Mesenchymal stem cell (in vitro differentiated cells and primary cell): ENCODE measurements around the gene DTD1.

ENCODE experiments used
- DNase-seq: peaks from one replicate; pipeline ENCODE4 v3.0.0-alpha.2; 2013
- H2AFZ ChIP-seq: one replicate; pipeline ENCODE4 v1.6.1; 2013; ENCODE audit warnings: low read depth, mild to moderate bottlenecking, control low read depth, inconsistent platforms, low read length, moderate library complexity
- H2AK5ac ChIP-seq: 2 replicates; pipeline ENCODE4 v1.6.1; 2013; ENCODE audit warnings: low read length, moderate library complexity, mild to moderate bottlenecking, inconsistent platforms; ENCODE audit not compliant: severe bottlenecking
- H2BK120ac ChIP-seq: one replicate; pipeline ENCODE4 v1.6.1; 2013; ENCODE audit warnings: low read depth, mild to moderate bottlenecking, inconsistent platforms, low read length, moderate library complexity
- H2BK12ac ChIP-seq, 2 experiments: one replicate each; pipeline ENCODE4 v1.6.1; 2013; ENCODE audit warnings: inconsistent platforms in 2 of 2, low read length in 2 of 2, mild to moderate bottlenecking in 2 of 2, moderate library complexity in 2 of 2, control low read depth in 1 of 2
- H2BK15ac ChIP-seq: one replicate; pipeline ENCODE4 v1.6.1; 2013; ENCODE audit warnings: mild to moderate bottlenecking, low read depth, inconsistent platforms; ENCODE audit not compliant: poor library complexity, severe bottlenecking
- H2BK5ac ChIP-seq: 2 replicates; pipeline ENCODE4 v1.6.1; 2013; ENCODE audit warnings: low read depth, mild to moderate bottlenecking, low read length, control low read depth, inconsistent platforms; ENCODE audit not compliant: poor library complexity, severe bottlenecking
- H3K14ac ChIP-seq, 2 experiments: one replicate each; pipeline ENCODE4 v1.6.1; 2013; ENCODE audit warnings: inconsistent platforms in 2 of 2, low read length in 2 of 2, control low read depth in 1 of 2, mild to moderate bottlenecking in 1 of 2, moderate library complexity in 1 of 2
- H3K18ac ChIP-seq, 2 experiments: one replicate each; pipeline ENCODE4 v1.6.1; 2013; ENCODE audit warnings: inconsistent platforms in 2 of 2, low read length in 2 of 2, control low read depth in 1 of 2, low read depth in 1 of 2, mild to moderate bottlenecking in 1 of 2
- H3K23ac ChIP-seq, 2 experiments: one replicate each; pipeline ENCODE4 v1.6.1; 2013; ENCODE audit warnings: inconsistent platforms in 2 of 2, low read length in 2 of 2, mild to moderate bottlenecking in 2 of 2, moderate library complexity in 2 of 2, control low read depth in 1 of 2
- H3K27ac ChIP-seq: 2 replicates; pipeline ENCODE4 v1.5.1; 2013; ENCODE audit warnings: mild to moderate bottlenecking, moderate library complexity, low read length, control low read depth, inconsistent platforms; ENCODE audit not compliant: poor library complexity, severe bottlenecking
- H3K27me3 ChIP-seq, 2 experiments: 2 replicates each; pipeline versions ENCODE4 v1.6.1 to v1.7.0; 2013; ENCODE audit warnings: low read length in 2 of 2, mild to moderate bottlenecking in 2 of 2, moderate library complexity in 2 of 2, control low read depth in 1 of 2, inconsistent platforms in 1 of 2; ENCODE audit not compliant: control insufficient read depth in 1 of 2, insufficient read depth in 1 of 2
- H3K36me3 ChIP-seq, 2 experiments: 2 replicates each; pipeline versions ENCODE4 v1.6.1 to v1.7.0; 2013; ENCODE audit warnings: low read length in 2 of 2, control low read depth in 1 of 2, inconsistent platforms in 1 of 2, low read depth in 1 of 2, mild to moderate bottlenecking in 1 of 2; ENCODE audit not compliant: insufficient read depth in 2 of 2, control insufficient read depth in 1 of 2
- H3K4ac ChIP-seq, 2 experiments: one replicate each; pipeline ENCODE4 v1.6.1; 2013; ENCODE audit warnings: inconsistent platforms in 2 of 2, low read length in 2 of 2, mild to moderate bottlenecking in 2 of 2, moderate library complexity in 2 of 2, control low read depth in 1 of 2, low read depth in 1 of 2
- H3K4me1 ChIP-seq: 2 replicates; pipeline ENCODE4 v1.6.1; 2013; ENCODE audit warnings: low read depth, low read length, control low read depth; ENCODE audit not compliant: control insufficient read depth, insufficient read depth
- H3K4me2 ChIP-seq: 2 replicates; pipeline ENCODE4 v1.6.1; 2013; ENCODE audit warnings: low read length, mild to moderate bottlenecking, inconsistent platforms; ENCODE audit not compliant: poor library complexity, severe bottlenecking
- H3K4me3 ChIP-seq, 2 experiments: 2 replicates each; pipeline versions ENCODE4 v1.5.1 to v1.7.0; 2013; ENCODE audit warnings: low read length in 2 of 2, mild to moderate bottlenecking in 2 of 2, control low read depth in 1 of 2, low read depth in 1 of 2; ENCODE audit not compliant: insufficient read depth in 1 of 2
- H3K79me1 ChIP-seq: replicated peaks from 2 replicates; pipeline ENCODE4 v1.6.1; 2013; ENCODE audit warnings: mild to moderate bottlenecking, control low read depth, low read length, inconsistent platforms; ENCODE audit not compliant: poor library complexity, severe bottlenecking
- H3K9ac ChIP-seq: 2 replicates; pipeline ENCODE4 v1.7.0; 2013; ENCODE audit warnings: mild to moderate bottlenecking, low read length, moderate library complexity
- H3K9me3 ChIP-seq: 2 replicates; pipeline ENCODE4 v1.7.0; 2013; ENCODE audit warnings: mild to moderate bottlenecking, low read length; ENCODE audit not compliant: control insufficient read depth
- H4K8ac ChIP-seq: one replicate; pipeline ENCODE4 v1.6.1; 2013; ENCODE audit warnings: inconsistent platforms, mild to moderate bottlenecking, low read length, moderate library complexity
- H4K91ac ChIP-seq: one replicate; pipeline ENCODE4 v1.6.1; 2013; ENCODE audit warnings: mild to moderate bottlenecking, low read length, inconsistent platforms
- WGBS: methylation state at CpG from one replicate; pipeline ENCODE4 v1.1.7; 2013; ENCODE audit warnings: mixed read lengths; 5-methylcytosine and 5-hydroxymethylcytosine counted together

DTD1 gene

DNA sequence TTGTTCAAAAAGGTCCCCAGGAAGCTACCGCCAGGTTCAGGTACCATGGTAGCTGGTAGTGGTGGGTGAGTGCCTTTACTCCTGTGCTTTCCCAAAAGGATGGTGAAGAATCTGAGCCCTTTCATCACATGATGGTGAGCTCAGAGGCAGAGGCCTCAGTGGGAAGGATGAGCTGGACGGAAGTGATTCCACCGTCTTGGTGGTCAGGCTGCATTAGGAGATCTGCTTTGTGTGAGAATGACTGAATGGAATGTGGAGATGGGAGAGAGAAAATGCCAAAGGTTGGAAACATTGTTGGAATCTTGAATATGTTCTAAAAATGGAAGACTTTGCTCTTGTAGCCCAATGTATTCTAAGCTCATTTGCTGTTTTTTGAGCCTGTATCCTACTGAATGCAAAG lies 117.6 kb downstream of the DTD1 start:
- H3K9ac ChIP-seq: peak overlapping the region; percentile 57
- H2BK5ac ChIP-seq: peak overlapping the region; percentile 59
- no peak overlapping the region for H3K18ac ChIP-seq
- peak; percentile 93 for DNase-seq
- H4K91ac ChIP-seq: no peak overlapping the region
- H3K9me3 ChIP-seq: no peaks in the 10 kb centered on the region
- H2AFZ ChIP-seq: no peak overlapping the region
- H3K4ac ChIP-seq: peak overlapping the region; percentile 9 to 43
- H3K4me2 ChIP-seq: no peak overlapping the region
- H3K79me1 ChIP-seq: peaks cover 23% of the 10 kb centered on the region
- H2BK15ac ChIP-seq: peak overlapping the region; percentile 38
- H2AK5ac ChIP-seq: peak overlapping the region; percentile 90
- 45% methylated on average over 3 of the region's 3 CpGs for WGBS
- no peaks in the 10 kb centered on the region for H3K36me3 ChIP-seq
- peak overlapping the region in 1 of 2 experiments; percentile 16 for H3K4me3 ChIP-seq
- no peak overlapping the region for H2BK120ac ChIP-seq
- no peak overlapping the region for H3K23ac ChIP-seq
- peak overlapping the region in 1 of 2 experiments; percentile 15 for H2BK12ac ChIP-seq
- H3K27ac ChIP-seq: peak overlapping the region; percentile 92
- H3K14ac ChIP-seq: no peak overlapping the region
- no peak overlapping the region for H4K8ac ChIP-seq
- H3K4me1 ChIP-seq: peaks cover 13% of the 10 kb centered on the region
- no peaks in the 10 kb centered on the region for H3K27me3 ChIP-seq

DNA sequence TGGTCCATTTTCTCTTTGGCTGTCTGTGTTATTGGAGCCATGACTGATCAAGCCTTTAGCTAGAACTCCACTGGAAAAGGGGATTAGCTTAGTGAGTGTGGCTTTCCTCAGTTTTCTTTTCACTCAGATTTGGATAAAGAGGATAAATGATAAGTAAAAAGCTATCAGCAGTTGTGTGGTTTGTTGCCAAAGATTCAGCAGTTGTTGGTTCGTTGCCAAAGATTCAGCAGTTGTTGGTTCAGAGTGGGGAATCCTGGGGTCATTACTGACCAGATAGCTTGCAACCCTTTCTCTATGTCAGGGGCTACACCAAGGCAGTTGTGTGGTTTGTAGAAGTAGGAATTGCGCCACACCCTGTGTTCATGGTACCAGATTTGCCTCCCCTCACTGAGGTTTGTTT lies 118.1 kb downstream of the DTD1 start:
- H2AK5ac ChIP-seq: peak overlapping the region; percentile 52
- H3K18ac ChIP-seq: peak overlapping the region in 1 of 2 experiments; percentile 11
- peak overlapping the region; percentile 57 for H3K9ac ChIP-seq
- H3K27me3 ChIP-seq: no peaks in the 10 kb centered on the region
- 97% methylated on average over 2 of the region's 2 CpGs for WGBS
- no peaks in the 10 kb centered on the region for H3K9me3 ChIP-seq
- no peak overlapping the region for H3K4me2 ChIP-seq
- H2BK120ac ChIP-seq: no peak overlapping the region
- H4K91ac ChIP-seq: no peak overlapping the region
- H3K36me3 ChIP-seq: no peaks in the 10 kb centered on the region
- H3K4ac ChIP-seq: peak overlapping the region; percentile 8 to 9
- no peak overlapping the region for H2BK12ac ChIP-seq
- H3K14ac ChIP-seq: no peak overlapping the region
- H3K4me1 ChIP-seq: peaks cover 13% of the 10 kb centered on the region
- H3K23ac ChIP-seq: no peak overlapping the region
- H2AFZ ChIP-seq: no peak overlapping the region
- H2BK15ac ChIP-seq: no peak overlapping the region
- peak overlapping the region; percentile 92 for H3K27ac ChIP-seq
- peaks cover 20% of the 10 kb centered on the region for H3K79me1 ChIP-seq
- DNase-seq: peak; percentile 53
- H2BK5ac ChIP-seq: peak overlapping the region; percentile 59
- peak overlapping the region; percentile 39 for H4K8ac ChIP-seq
- peak overlapping the region in 1 of 2 experiments; percentile 16 for H3K4me3 ChIP-seq

DNA sequence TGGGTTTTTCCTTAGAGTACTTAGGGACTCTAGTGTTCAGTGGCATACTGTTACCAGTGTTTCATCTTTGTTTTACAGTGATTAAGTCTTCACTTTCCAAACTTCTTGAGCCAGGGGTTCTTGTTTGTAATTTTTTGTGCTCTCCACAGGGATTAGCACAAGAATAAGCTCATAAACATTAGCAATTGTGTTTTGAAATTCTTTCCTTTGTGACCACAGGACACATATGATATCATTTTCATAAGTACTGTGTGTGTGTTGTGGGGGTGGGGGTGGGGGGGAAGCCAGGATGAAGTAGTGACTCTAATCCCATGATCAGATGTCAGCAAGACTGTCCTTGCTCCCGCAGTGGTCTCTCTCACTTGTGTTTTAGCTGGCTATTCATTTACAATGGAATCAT lies 124.3 kb downstream of the DTD1 start:
- Histone ChIP-seq H3K4me3 (no peak overlapping the region), H3K18ac (no peak overlapping the region), H3K4me1 (peaks cover 6% of the 10 kb centered on the region), H3K9ac (no peak overlapping the region), H2AFZ (no peak overlapping the region), H3K27me3 (no peaks in the 10 kb centered on the region), H3K4me2 (no peak overlapping the region), H3K23ac (no peak overlapping the region), H4K91ac (no peak overlapping the region), H2AK5ac (no peak overlapping the region), H2BK15ac (no peak overlapping the region), H2BK5ac (no peak overlapping the region), H3K9me3 (no peaks in the 10 kb centered on the region), H4K8ac (no peak overlapping the region), H3K79me1 (peaks cover 21% of the 10 kb centered on the region), H3K36me3 (peaks cover 4 to 6% of the 10 kb centered on the region in 2 experiments), H2BK120ac (no peak overlapping the region), H3K4ac (no peak overlapping the region), H3K14ac (no peak overlapping the region), H3K27ac (no peak overlapping the region), H2BK12ac (no peak overlapping the region)
- DNase-seq: no peak
- 100% methylated on average over 1 of the region's 1 CpG for WGBS

DNA sequence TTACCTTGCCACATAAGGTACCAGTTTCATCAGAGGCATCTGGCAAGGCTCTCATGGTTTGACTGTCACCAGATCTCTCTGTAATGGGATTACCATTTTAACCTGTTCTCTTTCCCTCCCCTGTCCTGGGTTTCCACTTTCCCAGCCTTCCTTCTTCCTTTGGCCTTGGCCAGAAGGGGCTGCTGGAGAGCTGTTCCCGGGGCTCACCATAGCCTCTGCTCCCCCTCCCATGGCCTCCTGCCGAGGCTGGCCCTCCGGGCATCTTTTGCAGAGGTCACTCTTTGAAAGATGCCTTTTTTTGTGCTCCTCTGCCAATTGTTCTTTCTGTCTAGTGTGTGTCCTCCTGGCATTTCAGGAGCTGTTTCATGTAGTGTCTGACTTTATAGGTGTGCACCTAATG lies 125.0 kb downstream of the DTD1 start:
- Histone ChIP-seq H3K23ac (no peak overlapping the region), H4K91ac (no peak overlapping the region), H3K36me3 (peaks cover 4 to 7% of the 10 kb centered on the region in 2 experiments), H3K79me1 (peaks cover 14% of the 10 kb centered on the region), H2AK5ac (no peak overlapping the region), H3K4me1 (no peaks in the 10 kb centered on the region), H2BK5ac (no peak overlapping the region), H3K4me2 (no peak overlapping the region), H2BK12ac (no peak overlapping the region), H3K27me3 (no peaks in the 10 kb centered on the region), H3K9ac (no peak overlapping the region), H3K4me3 (no peak overlapping the region), H3K9me3 (no peaks in the 10 kb centered on the region), H2BK15ac (no peak overlapping the region), H2AFZ (no peak overlapping the region), H2BK120ac (no peak overlapping the region), H3K18ac (no peak overlapping the region), H3K4ac (no peak overlapping the region), H3K14ac (no peak overlapping the region), H4K8ac (no peak overlapping the region), H3K27ac (no peak overlapping the region)
- DNase-seq: no peak
- 50% methylated on average over 3 of the region's 3 CpGs for WGBS
